Activated B cell treated with CpG ODN at 0.5 μM for 24 hours (primary cell): ENCODE measurements around the gene BTNL9. TPM values are rescaled to one million over a fixed set of nuclear protein-coding genes. Genes with fewer than 3 reads are reported as not detected.

Experiments used
- ATAC-seq: fragments of 200-7000 bp; cut with Tn5 transposase; one replicate; pipeline ENCODE4 v1.10.0; 2021; ENCODE audit warnings: low read depth, mild to moderate bottlenecking, moderate library complexity
- CTCF ChIA-PET: fragments of 350-600 bp; sonication (Branson Sonifier 250); formaldehyde crosslinking; loops from one replicate; lab custom pipeline; 2021; ENCODE audit warnings: antibody characterized with exemption; lab: Charles Lee
- POLR2A ChIA-PET: fragments of 350-600 bp; sonication (Branson Sonifier 250); formaldehyde crosslinking; loops from one replicate; lab custom pipeline; 2021; ENCODE audit warnings: antibody characterized with exemption; lab: Charles Lee
- DNase-seq: peaks from one replicate; pipeline ENCODE4 v3.0.0; 2022
- H3K27ac Mint-ChIP-seq: one replicate; pipeline ENCODE4 v1.8.0; 2020; ENCODE audit warnings: mixed read lengths
- H3K27me3 Mint-ChIP-seq: one replicate; pipeline ENCODE4 v1.8.0; 2021; ENCODE audit warnings: mixed read lengths
- H3K36me3 Mint-ChIP-seq: one replicate; pipeline ENCODE4 v1.8.0; 2021; ENCODE audit warnings: low read depth, mixed read lengths
- H3K4me1 Mint-ChIP-seq: one replicate; pipeline ENCODE4 v1.8.0; 2021; ENCODE audit warnings: mixed read lengths
- H3K4me3 Mint-ChIP-seq: one replicate; pipeline ENCODE4 v1.8.0; 2020; ENCODE audit warnings: mild to moderate bottlenecking, mixed read lengths
- H3K9me3 Mint-ChIP-seq: one replicate; pipeline ENCODE4 v1.8.0; 2020; ENCODE audit warnings: mixed read lengths
- CTCF ChIP-seq: fragments of 200-600 bp; IDR thresholded peaks from one replicate; pipeline ENCODE4 v1.8.0; 2022; ENCODE audit warnings: antibody characterized with exemption, mild to moderate bottlenecking
- intact Hi-C: fragments of 100-400 bp; cut with micrococcal nuclease; formaldehyde crosslinking; loops from one replicate; pipeline ENCODE4 v1.15.1; 2024
- total RNA-seq: library from RNA; stranded (reverse); gene quantifications from 2 replicates; pipeline ENCODE4 v1.2.3, GENCODE V29; 2022

BTNL9 gene
- total RNA-seq, 1 donor from 2014 or later = 27.6 TPM

- ChIA-PET POLR2A (interaction anchor here (0.6 kb wide), 1 partner anchor 65 kb away, joined by 4 read pairs; no protein-coding TSS in a partner anchor), CTCF (no interaction called here)
- ATAC-seq (no peak), DNase-seq (no peak)
- Mint-ChIP-seq H3K4me3 (peak overlapping the region; percentile 11), H3K27ac (no peak overlapping the region), H3K4me1 (peaks cover 15% of the 10 kb centered on the region), H3K27me3 (peaks cover 46% of the 10 kb centered on the region), H3K9me3 (no peaks in the 10 kb centered on the region), H3K36me3 (no peaks in the 10 kb centered on the region)
- intact Hi-C loops = no loop called here
- TF ChIP-seq CTCF = no peak
Observed at GRCh38 chr5:181105391-181106025, 65.4 kb downstream of the BTNL9 start.

- Mint-ChIP-seq H3K4me3 (no peak overlapping the region), H3K27ac (no peak overlapping the region), H3K9me3 (no peaks in the 10 kb centered on the region), H3K36me3 (no peaks in the 10 kb centered on the region), H3K4me1 (peaks cover 15% of the 10 kb centered on the region), H3K27me3 (peaks cover 63% of the 10 kb centered on the region)
- CTCF ChIA-PET = no interaction called here
- intact Hi-C loops = no loop called here
- no peak for TF ChIP-seq CTCF
- no peak for ATAC-seq
- no peak for DNase-seq
- POLR2A ChIA-PET = no interaction called here
Observed at GRCh38 chr5:181107699-181108098, 67.6 kb downstream of the BTNL9 start.

DNA sequence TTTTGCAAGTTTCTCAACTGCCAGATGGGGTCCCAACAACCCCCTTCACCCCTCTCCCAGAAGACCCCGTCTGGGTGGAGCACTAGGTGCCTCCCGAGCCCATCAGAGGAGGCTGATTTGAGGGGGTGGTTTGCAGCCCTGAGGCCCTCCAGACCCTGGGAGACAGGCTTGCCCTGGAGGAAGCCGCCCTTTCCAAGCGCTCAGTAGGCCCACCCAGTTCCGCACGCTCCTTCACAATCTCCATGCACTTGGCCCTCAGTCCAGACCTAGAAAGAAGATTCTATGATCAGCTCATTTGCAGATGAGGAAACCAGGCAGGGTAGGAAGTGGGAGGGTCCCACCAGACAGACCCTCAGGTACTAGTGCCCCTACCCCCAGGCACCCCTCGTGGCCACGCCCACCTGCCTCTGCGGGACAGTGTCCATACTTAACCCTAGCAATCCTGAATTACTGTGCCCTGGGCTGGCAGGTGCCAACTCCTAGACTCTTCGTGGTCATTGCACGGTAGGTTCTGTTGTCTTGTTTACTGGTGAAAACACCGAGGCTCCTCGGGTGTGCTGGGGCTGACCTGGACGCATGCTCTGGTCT, 68.6 kb downstream of the BTNL9 start:
- Mint-ChIP-seq H3K36me3 (no peaks in the 10 kb centered on the region), H3K4me3 (no peak overlapping the region), H3K4me1 (peaks cover 15% of the 10 kb centered on the region), H3K27me3 (peaks cover 65% of the 10 kb centered on the region), H3K27ac (no peak overlapping the region), H3K9me3 (no peaks in the 10 kb centered on the region)
- ChIA-PET CTCF (no interaction called here), POLR2A (no interaction called here)
- no peak for DNase-seq
- intact Hi-C loops = no loop called here
- no peak for TF ChIP-seq CTCF
- no peak for ATAC-seq

DNA sequence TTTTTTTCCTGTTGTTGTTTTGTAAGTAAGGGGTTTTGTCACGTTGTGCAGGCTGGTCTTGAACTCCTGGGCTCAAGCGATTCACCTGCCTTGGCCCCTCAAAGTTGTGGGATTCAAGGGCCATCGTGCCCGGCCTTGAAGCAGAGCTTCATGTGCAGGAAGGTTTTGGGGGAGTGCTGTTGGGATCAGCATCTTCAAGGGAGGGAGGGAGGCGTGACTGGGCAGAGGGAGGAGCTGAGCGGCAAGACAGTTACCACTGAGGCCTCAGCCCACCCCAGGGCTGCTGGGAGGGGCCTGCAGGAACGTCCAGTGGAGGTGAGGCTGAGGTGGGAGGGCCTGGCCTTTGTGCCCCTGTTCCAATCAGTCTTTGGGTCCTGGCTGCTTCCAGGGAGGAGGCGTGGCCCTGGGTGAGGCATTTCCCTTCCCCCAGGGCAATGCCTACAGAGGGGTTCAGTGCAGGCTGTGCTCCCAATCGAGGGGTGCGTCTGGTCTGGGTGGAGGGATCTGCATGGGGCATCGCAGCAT, 69.5 kb downstream of the BTNL9 start:
- intact Hi-C loops = no loop called here
- no peak for TF ChIP-seq CTCF
- no peak for ATAC-seq
- ChIA-PET CTCF (no interaction called here), POLR2A (no interaction called here)
- no peaks in the 10 kb centered on the region for H3K36me3 Mint-ChIP-seq
- no peak for DNase-seq
- no peaks in the 10 kb centered on the region for H3K9me3 Mint-ChIP-seq
- H3K4me1 Mint-ChIP-seq = peaks cover 10% of the 10 kb centered on the region
- H3K27ac Mint-ChIP-seq = no peak overlapping the region
- peaks cover 67% of the 10 kb centered on the region for H3K27me3 Mint-ChIP-seq
- no peak overlapping the region for H3K4me3 Mint-ChIP-seq

- no peaks in the 10 kb centered on the region for H3K9me3 Mint-ChIP-seq
- CTCF ChIA-PET = no interaction called here
- POLR2A ChIA-PET = no interaction called here
- DNase-seq (no peak), ATAC-seq (no peak)
- no peak for TF ChIP-seq CTCF
- no peak overlapping the region for H3K4me3 Mint-ChIP-seq
- intact Hi-C loops = no loop called here
- peaks cover 1% of the 10 kb centered on the region for H3K4me1 Mint-ChIP-seq
- H3K27me3 Mint-ChIP-seq = peaks cover 73% of the 10 kb centered on the region
- H3K36me3 Mint-ChIP-seq = no peaks in the 10 kb centered on the region
- H3K27ac Mint-ChIP-seq = no peak overlapping the region
Observed at GRCh38 chr5:181111010-181111409, 70.9 kb downstream of the BTNL9 start.

Other genes with a start within 250 kb of the BTNL9 start
- gene MGAT1, start 237.5 kb upstream of the BTNL9 start, total RNA-seq = 66.9 and 74.5 TPM in 2 replicates
- gene ZFP62, start 179.0 kb upstream of the BTNL9 start, total RNA-seq = 43.7 and 45.6 TPM in 2 replicates
- not detected in 2 replicates for gene BTNL8, start 141.1 kb upstream of the BTNL9 start, total RNA-seq
- gene BTNL3, start 51.4 kb upstream of the BTNL9 start, total RNA-seq = not detected in 2 replicates
- not detected in 2 replicates for gene OR2V1, start 90.9 kb downstream of the BTNL9 start, total RNA-seq
- gene OR2V2, start 107.3 kb downstream of the BTNL9 start, total RNA-seq = not detected in 2 replicates
- gene TRIM7, start 164.9 kb downstream of the BTNL9 start, total RNA-seq = 0.32 and 0.51 TPM in 2 replicates
- gene TRIM41, start 183.0 kb downstream of the BTNL9 start, total RNA-seq = 34.9 and 39.6 TPM in 2 replicates
- gene RACK1, start 203.6 kb downstream of the BTNL9 start, total RNA-seq = 2,528 and 2,812 TPM in 2 replicates
- gene TRIM52, start 220.9 kb downstream of the BTNL9 start, total RNA-seq = 30.9 and 36.9 TPM in 2 replicates